ENCODE measurements around the gene TRMO.

Gene TRMO

DNA sequence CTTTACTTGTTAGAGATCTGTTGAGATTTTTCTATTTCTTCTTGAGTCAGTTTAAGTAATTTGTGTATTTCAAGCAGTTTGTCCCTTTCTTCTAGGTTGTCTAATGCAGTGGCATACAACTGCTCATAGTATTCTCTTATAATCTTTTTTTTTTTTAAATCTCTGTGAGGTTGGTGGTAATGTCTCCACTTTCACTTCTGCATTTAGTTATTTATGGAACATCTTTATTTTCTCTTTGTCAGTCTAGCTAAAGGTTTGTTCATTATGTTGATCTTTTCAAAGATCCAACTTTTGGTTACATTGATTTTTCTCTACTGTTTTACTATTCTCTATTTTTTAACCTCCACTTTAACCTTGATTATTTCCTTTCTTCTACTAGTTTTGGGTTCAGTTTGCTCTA is 55.5 kb downstream of the TRMO start:
- DNase-seq (ENCODE audit: low read depth in 1 of 2, low spot score in 1 of 2): no peak
- H3K27me3 ChIP-seq (ENCODE audit: insufficient read depth, poor library complexity, severe bottlenecking): no peaks in the 10 kb centered on the region
- TF ChIP-seq POLR2AphosphoS5 (IDR thresholded peaks at IDR 0.05; ENCODE audit: low read depth) (no peak), SPI1 (IDR thresholded peaks at IDR 0.05; ENCODE audit: borderline replicate concordance, low read depth) (no peak), GABPA (IDR thresholded peaks at IDR 0.05; ENCODE audit: low read depth) (no peak)
- TF ChIP-seq, protein P1, sequence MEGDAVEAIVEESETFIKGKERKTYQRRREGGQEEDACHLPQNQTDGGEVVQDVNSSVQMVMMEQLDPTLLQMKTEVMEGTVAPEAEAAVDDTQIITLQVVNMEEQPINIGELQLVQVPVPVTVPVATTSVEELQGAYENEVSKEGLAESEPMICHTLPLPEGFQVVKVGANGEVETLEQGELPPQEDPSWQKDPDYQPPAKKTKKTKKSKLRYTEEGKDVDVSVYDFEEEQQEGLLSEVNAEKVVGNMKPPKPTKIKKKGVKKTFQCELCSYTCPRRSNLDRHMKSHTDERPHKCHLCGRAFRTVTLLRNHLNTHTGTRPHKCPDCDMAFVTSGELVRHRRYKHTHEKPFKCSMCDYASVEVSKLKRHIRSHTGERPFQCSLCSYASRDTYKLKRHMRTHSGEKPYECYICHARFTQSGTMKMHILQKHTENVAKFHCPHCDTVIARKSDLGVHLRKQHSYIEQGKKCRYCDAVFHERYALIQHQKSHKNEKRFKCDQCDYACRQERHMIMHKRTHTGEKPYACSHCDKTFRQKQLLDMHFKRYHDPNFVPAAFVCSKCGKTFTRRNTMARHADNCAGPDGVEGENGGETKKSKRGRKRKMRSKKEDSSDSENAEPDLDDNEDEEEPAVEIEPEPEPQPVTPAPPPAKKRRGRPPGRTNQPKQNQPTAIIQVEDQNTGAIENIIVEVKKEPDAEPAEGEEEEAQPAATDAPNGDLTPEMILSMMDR (IDR thresholded peaks at IDR 0.05; ENCODE audit: insufficient read depth, low read length): no peak
- TF ChIP-seq, protein P2, sequence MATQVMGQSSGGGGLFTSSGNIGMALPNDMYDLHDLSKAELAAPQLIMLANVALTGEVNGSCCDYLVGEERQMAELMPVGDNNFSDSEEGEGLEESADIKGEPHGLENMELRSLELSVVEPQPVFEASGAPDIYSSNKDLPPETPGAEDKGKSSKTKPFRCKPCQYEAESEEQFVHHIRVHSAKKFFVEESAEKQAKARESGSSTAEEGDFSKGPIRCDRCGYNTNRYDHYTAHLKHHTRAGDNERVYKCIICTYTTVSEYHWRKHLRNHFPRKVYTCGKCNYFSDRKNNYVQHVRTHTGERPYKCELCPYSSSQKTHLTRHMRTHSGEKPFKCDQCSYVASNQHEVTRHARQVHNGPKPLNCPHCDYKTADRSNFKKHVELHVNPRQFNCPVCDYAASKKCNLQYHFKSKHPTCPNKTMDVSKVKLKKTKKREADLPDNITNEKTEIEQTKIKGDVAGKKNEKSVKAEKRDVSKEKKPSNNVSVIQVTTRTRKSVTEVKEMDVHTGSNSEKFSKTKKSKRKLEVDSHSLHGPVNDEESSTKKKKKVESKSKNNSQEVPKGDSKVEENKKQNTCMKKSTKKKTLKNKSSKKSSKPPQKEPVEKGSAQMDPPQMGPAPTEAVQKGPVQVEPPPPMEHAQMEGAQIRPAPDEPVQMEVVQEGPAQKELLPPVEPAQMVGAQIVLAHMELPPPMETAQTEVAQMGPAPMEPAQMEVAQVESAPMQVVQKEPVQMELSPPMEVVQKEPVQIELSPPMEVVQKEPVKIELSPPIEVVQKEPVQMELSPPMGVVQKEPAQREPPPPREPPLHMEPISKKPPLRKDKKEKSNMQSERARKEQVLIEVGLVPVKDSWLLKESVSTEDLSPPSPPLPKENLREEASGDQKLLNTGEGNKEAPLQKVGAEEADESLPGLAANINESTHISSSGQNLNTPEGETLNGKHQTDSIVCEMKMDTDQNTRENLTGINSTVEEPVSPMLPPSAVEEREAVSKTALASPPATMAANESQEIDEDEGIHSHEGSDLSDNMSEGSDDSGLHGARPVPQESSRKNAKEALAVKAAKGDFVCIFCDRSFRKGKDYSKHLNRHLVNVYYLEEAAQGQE (IDR thresholded peaks at IDR 0.05; ENCODE audit: insufficient replicate concordance, low read depth): no peak
- no peak overlapping the region for H3K4me3 ChIP-seq (replicated peaks; ENCODE audit: insufficient read depth, low read length)
- no peak overlapping the region for H3K27ac ChIP-seq (replicated peaks)

DNA sequence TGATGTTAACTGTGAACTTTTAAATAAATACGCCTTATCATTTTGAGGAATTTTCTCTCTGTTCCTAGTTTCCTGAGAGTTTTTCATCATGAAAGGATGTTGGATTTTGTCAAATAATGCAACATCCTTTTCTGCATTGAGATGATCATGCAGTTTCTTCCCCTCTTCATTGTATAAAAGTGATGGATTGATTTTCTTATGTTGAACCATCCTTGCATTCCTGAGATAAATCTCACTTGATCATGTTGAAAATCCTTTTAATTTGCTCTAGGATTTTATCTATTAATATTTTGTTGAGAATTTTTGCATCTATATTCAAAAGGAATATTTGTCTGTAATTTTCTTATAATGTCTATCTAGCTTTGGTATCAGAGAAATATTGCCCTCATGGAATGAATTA is 56.0 kb downstream of the TRMO start:
- Histone ChIP-seq H3K27ac (replicated peaks) (no peak overlapping the region), H3K4me3 (replicated peaks; ENCODE audit: insufficient read depth, low read length) (no peak overlapping the region), H3K27me3 (ENCODE audit: insufficient read depth, poor library complexity, severe bottlenecking) (peaks cover 2% of the 10 kb centered on the region)
- no peak for DNase-seq (ENCODE audit: low read depth in 1 of 2, low spot score in 1 of 2)
- TF ChIP-seq, protein P2 (IDR thresholded peaks at IDR 0.05; ENCODE audit: insufficient replicate concordance, low read depth): no peak
- TF ChIP-seq SPI1 (IDR thresholded peaks at IDR 0.05; ENCODE audit: borderline replicate concordance, low read depth): no peak
- TF ChIP-seq GABPA (IDR thresholded peaks at IDR 0.05; ENCODE audit: low read depth): no peak
- TF ChIP-seq POLR2AphosphoS5 (IDR thresholded peaks at IDR 0.05; ENCODE audit: low read depth): no peak
- TF ChIP-seq, protein P1 (IDR thresholded peaks at IDR 0.05; ENCODE audit: insufficient read depth, low read length): no peak

DNA sequence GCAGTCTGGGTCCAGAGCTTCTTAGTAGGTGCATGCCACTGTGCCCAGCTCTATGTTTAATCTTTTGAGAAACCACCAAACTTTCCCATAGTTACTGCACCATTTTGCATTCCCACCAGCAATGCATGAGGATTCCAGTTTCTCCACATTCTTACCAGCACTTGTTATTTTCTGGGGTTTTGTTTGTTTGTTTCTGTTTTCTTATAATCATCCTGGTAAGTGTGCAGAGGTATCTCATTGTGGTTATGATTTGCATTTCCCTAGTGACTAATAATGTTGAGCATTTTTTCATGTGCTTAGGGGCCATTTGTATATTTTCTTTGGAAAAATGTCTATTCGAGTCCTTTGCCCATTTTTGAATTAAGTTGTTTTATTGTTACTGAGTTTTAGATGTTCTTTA is 57.9 kb downstream of the TRMO start:
- no peak overlapping the region for H3K4me3 ChIP-seq (replicated peaks; ENCODE audit: insufficient read depth, low read length)
- no peak overlapping the region for H3K27ac ChIP-seq (replicated peaks)
- peaks cover 8% of the 10 kb centered on the region for H3K27me3 ChIP-seq (ENCODE audit: insufficient read depth, poor library complexity, severe bottlenecking)
- TF ChIP-seq, protein P2 (IDR thresholded peaks at IDR 0.05; ENCODE audit: insufficient replicate concordance, low read depth): no peak
- TF ChIP-seq GABPA (IDR thresholded peaks at IDR 0.05; ENCODE audit: low read depth): no peak
- TF ChIP-seq POLR2AphosphoS5 (IDR thresholded peaks at IDR 0.05; ENCODE audit: low read depth): no peak
- DNase-seq (ENCODE audit: low read depth in 1 of 2, low spot score in 1 of 2): no peak
